ENCODE measurements around the gene ANAPC13. TPM values are rescaled to one million over a fixed set of nuclear protein-coding genes. Genes with fewer than 3 reads are reported as not detected.

ANAPC13 gene
- 143 and 145 TPM in 2 replicates for polyA plus RNA-seq (2014; cell fraction: cytosol; rRNA removed)
- polyA plus RNA-seq (2014; cell fraction: nucleus; rRNA removed) = 79.6 and 81.3 TPM in 2 replicates

- DNase-seq (ENCODE audit: low spot score) = peak; percentile 99
Observed at GRCh38 chr3:134485718-134486576, at the start of gene ANAPC13, which contains the start of gene CEP63. ANAPC13 (minus strand) TSS chr3:134485985; CDS start chr3:134482904, 3,081 bp downstream. CEP63 (plus strand) TSS chr3:134486057; CDS start chr3:134495321, 9,264 bp downstream.

GRCh38 chr3:134535186-134535970 is 49.6 kb upstream of the ANAPC13 start:
- DNase-seq (ENCODE audit: low spot score) = no peak

- no peak for DNase-seq (ENCODE audit: low spot score)
Observed at GRCh38 chr3:134533493-134533892, 47.7 kb upstream of the ANAPC13 start.

GRCh38 chr3:134527538-134528186 is 41.9 kb upstream of the ANAPC13 start:
- no peak for DNase-seq (ENCODE audit: low spot score)

- DNase-seq (ENCODE audit: low spot score) = no peak
Observed at GRCh38 chr3:134527037-134527436, 41.3 kb upstream of the ANAPC13 start.

GRCh38 chr3:134526319-134526718 is 40.5 kb upstream of the ANAPC13 start:
- DNase-seq (ENCODE audit: low spot score) = no peak

- no peak for DNase-seq (ENCODE audit: low spot score)
Observed at GRCh38 chr3:134525293-134525692, 39.5 kb upstream of the ANAPC13 start.

GRCh38 chr3:134522541-134522940 is 36.8 kb upstream of the ANAPC13 start:
- DNase-seq (ENCODE audit: low spot score) = no peak

- no peak for DNase-seq (ENCODE audit: low spot score)
Observed at GRCh38 chr3:134517791-134518190, 32.0 kb upstream of the ANAPC13 start.

- DNase-seq (ENCODE audit: low spot score) = no peak
Observed at GRCh38 chr3:134516905-134517304, 31.1 kb upstream of the ANAPC13 start.

GRCh38 chr3:134511500-134511899 is 25.7 kb upstream of the ANAPC13 start:
- no peak for DNase-seq (ENCODE audit: low spot score)

- DNase-seq (ENCODE audit: low spot score) = no peak
Observed at GRCh38 chr3:134505485-134505884, 19.7 kb upstream of the ANAPC13 start.

GRCh38 chr3:134504132-134504531 is 18.3 kb upstream of the ANAPC13 start:
- no peak for DNase-seq (ENCODE audit: low spot score)

GRCh38 chr3:134503266-134503665 is 17.5 kb upstream of the ANAPC13 start:
- no peak for DNase-seq (ENCODE audit: low spot score)

- peak; percentile 96 for DNase-seq (ENCODE audit: low spot score)
Observed at GRCh38 chr3:134496471-134497071, 10.8 kb upstream of the ANAPC13 start.

GRCh38 chr3:134495980-134496379 is 10.2 kb upstream of the ANAPC13 start:
- DNase-seq (ENCODE audit: low spot score) = no peak

- DNase-seq (ENCODE audit: low spot score) = no peak
Observed at GRCh38 chr3:134494495-134494894, 8.7 kb upstream of the ANAPC13 start.

GRCh38 chr3:134487406-134487805 is 1.6 kb upstream of the ANAPC13 start:
- no peak for DNase-seq (ENCODE audit: low spot score)

- peak; percentile 47 for DNase-seq (ENCODE audit: low spot score)
Observed at GRCh38 chr3:134486577-134487041, 824 bp upstream of the ANAPC13 start.

- no peak for DNase-seq (ENCODE audit: low spot score)
Observed at GRCh38 chr3:134485075-134485717, 589 bp downstream of the ANAPC13 start.
